ENCODE results near the gene RNF208.

DNA sequence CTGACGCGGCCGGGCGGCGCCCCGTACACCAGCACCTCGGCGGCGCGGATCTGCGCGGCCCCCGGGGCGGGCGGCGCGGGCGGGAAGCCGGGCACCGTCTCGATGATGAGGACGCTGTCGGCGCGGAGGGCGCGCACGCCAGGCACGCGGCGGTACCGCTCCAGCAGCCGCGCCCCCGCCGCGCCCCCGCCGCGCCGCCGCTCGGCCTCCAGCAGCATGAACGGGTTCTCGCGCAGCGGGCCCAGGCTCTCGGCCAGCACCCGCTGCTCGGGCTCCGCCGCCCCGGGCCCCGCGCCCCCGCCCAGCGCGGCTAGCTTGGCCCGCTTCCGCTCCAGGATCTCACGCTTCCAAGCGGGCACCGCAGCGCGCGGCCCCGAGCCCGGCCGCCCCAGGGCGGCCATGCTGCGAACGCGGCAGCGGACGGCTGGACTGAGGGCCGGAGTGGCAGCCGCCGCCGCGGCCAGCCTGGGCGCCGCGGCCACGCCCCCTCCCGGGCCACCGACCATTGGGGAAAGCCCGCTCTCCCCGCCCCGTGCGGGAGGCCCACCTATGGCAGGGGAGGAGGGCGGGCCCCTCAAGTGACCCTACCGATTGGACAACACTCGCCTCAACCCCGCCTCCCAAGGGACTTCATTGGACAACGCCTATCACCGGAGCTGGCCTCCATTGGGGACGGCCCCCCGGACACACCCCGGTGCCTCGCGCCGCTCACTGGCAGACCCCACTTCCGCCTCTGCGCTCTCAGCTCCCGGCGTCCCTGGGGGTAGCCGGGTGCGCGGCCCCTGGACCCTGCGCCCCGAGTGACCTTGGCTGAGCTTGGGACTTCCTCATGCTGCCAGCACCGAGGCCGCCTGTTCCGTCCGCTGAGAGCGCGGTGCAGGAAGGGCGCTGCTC lies 21.5 kb downstream of the RNF208 start, which contains the start of gene TPRN:
- TF ChIP-seq, protein P1, sequence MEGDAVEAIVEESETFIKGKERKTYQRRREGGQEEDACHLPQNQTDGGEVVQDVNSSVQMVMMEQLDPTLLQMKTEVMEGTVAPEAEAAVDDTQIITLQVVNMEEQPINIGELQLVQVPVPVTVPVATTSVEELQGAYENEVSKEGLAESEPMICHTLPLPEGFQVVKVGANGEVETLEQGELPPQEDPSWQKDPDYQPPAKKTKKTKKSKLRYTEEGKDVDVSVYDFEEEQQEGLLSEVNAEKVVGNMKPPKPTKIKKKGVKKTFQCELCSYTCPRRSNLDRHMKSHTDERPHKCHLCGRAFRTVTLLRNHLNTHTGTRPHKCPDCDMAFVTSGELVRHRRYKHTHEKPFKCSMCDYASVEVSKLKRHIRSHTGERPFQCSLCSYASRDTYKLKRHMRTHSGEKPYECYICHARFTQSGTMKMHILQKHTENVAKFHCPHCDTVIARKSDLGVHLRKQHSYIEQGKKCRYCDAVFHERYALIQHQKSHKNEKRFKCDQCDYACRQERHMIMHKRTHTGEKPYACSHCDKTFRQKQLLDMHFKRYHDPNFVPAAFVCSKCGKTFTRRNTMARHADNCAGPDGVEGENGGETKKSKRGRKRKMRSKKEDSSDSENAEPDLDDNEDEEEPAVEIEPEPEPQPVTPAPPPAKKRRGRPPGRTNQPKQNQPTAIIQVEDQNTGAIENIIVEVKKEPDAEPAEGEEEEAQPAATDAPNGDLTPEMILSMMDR (optimal IDR thresholded peaks at IDR 0.05 in 1 of 3, IDR thresholded peaks at IDR 0.05 in 1 of 3, conservative IDR thresholded peaks at IDR 0.05 in 1 of 3; ENCODE audit: extremely low read depth in 1 of 3, insufficient read depth in 2 of 3, low read length in 3 of 3) = no peak
- no peak for TF ChIP-seq EZH2 (IDR thresholded peaks at IDR 0.05; ENCODE audit: low read length)
